ENCODE results near the gene SPIB.

DNA sequence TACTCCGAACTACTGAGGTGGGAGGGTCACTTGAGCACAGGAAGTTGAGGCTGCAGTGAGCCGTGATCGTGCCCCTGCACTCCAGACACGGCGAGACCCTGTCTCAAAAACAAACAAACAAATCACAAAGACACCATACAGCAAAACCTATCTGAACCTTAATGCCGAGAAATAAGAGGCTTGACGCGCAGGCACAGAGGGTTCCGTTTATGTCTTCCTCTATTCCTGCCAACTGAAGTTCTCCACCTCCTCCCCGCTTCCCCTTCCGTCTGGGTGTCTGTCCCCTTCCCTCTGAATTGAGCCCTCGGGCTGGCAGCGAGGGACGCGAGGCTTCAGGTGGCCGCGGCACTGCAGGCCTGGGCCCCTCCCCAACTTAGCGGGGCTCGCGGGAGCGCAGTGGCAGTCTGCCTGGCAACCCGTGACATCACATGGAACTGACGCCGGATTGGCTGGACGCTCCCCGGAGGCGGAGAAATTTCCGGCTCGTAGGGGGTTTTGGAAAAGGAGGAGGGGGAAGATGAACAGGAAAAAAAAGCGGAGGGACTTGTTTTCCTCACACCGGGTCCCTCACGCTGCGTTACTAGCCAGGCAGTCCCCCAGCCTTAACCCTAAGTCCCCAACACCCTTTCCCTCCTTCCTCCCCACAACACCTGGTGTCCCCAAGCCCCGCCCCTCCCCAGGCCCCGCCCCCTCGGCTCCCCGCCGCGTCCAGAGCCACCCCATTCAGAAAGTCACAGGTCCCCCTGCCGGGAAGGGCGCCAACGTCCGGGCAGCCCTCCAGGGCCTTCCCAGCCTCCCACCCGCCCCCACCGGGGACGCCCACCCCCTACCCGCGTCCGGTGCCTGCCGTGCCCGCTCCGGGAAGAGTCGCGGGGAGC is 12.8 kb downstream of the SPIB start:
- TF ChIP-seq, protein P1, sequence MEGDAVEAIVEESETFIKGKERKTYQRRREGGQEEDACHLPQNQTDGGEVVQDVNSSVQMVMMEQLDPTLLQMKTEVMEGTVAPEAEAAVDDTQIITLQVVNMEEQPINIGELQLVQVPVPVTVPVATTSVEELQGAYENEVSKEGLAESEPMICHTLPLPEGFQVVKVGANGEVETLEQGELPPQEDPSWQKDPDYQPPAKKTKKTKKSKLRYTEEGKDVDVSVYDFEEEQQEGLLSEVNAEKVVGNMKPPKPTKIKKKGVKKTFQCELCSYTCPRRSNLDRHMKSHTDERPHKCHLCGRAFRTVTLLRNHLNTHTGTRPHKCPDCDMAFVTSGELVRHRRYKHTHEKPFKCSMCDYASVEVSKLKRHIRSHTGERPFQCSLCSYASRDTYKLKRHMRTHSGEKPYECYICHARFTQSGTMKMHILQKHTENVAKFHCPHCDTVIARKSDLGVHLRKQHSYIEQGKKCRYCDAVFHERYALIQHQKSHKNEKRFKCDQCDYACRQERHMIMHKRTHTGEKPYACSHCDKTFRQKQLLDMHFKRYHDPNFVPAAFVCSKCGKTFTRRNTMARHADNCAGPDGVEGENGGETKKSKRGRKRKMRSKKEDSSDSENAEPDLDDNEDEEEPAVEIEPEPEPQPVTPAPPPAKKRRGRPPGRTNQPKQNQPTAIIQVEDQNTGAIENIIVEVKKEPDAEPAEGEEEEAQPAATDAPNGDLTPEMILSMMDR (IDR thresholded peaks at IDR 0.05 in 8 of 11, conservative IDR thresholded peaks at IDR 0.05 in 3 of 11): peak in 2 of 11 experiments; percentile 7 to 23
- TF ChIP-seq POLR2A (IDR thresholded peaks at IDR 0.05) (peak in 1 of 3 donors; percentile 34), POLR2AphosphoS5 (IDR thresholded peaks at IDR 0.05) (peak; percentile 85 to 93 (median 91))
